NCI-H1930 (cell line): ENCODE data around the gene MYO1A.

ENCODE experiments used
- DNase-seq, 2 experiments: peaks; one replicate each; lab custom pipeline; 2025; lab: John Stamatoyannopoulos, UW

Gene MYO1A

GRCh38 chr12:57049890-57050289 lies at the start of gene MYO1A:
Gene MYO1A, minus strand, starts transcription at chr12:57050129. Its CDS starts 1,806 bp downstream, at chr12:57048323.
- no peak for DNase-seq

- no peak for DNase-seq
Observed at GRCh38 chr12:57099047-57099714, 49.3 kb upstream of the MYO1A start.

DNA sequence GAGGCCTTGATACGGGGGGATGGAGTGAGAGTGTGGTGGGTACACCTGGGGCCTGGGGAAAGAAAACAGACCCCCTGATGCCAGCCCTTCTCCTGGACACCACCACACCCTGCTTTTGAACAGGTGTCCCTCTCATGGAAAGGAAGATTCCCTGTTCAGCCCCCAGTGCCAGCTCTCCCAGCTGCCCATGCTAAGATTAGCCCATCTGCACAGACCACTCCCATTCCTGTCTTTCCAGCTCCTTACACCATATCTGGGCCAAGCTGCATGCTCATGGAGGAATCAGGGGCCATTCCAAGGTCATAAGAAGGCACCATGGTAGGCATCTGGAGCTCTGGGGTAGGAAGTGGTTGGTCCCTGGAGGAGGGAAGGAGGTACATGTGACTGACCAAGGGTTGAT lies 48.6 kb upstream of the MYO1A start:
- no peak for DNase-seq

DNA sequence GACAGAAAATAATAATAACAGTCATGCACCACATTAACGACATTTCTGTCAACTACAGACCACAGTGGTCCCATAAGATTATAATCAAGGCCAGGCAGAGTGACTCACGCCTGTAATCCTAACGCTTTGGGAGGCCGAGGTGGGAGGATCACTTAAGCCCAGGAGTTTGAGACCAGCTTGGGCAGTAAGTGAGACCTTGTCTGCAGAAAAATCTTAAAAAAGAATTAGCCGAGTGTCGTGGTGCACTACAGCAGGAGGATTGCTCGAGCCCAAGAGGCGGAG lies 47.6 kb upstream of the MYO1A start:
- no peak for DNase-seq

DNA sequence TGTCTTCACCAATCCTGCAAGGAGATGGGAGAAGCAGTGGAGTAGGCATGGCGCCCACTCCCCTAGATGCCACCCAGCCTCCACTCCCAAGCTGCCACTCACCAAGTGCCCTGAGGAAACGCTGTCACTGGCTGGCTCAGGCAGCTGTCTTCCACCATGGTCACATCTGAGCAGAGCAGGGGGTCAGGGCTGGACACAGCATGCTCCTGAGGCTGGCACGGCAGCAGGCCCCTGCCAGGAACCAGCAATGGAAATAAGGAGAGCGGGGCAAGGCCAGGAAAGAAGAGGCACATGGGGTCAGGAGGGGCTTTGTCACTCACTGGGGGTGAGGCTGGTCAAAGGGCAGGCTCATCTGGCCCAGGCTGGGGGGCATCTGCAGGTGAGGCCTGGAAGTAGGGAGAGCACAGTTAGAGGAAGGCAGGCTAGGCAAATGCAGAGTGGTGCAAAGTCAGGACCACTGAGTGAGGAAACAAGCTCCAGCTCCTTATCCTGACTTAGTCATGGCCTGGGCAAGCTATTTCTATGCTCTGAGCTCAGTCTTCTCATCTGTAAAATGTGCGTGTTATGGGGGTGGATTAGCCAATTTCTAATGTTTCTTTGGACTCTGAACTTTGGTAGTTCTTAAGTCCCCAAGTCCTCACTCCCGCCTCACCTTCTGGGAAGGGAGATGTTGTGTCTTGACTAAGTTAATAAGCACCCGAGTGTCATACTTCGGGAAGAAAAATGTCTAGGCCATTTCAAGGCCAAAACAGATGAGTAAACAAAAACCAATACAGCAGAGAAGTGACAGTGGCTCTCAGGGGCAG lies 47.0 kb upstream of the MYO1A start:
- DNase-seq: no peak

DNA sequence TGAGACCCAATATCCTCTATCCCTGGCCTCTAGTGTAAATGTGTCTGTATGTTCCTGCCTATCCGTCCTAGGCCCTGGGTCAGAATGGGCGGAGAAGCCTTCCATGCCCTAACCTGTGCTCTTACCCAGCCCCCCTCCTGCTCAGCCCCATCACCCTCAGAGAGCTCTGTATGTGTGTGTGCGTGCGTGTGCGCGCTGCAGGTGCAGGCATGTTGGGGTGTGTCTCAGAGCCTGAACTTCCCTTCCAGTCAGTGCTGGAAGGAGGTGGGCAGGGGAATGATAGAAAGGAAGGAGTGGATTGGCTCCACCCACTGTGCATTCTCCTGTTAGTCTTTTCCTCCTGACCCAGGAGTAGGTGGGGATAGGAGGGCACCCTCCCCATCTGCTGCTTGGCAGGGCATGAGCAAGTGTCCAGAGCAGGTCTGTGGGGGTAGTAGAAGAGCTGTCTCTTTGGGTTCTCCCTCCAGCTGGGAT lies 46.2 kb upstream of the MYO1A start:
- DNase-seq: no peak

- no peak for DNase-seq
Observed at GRCh38 chr12:57095440-57095839, 45.5 kb upstream of the MYO1A start.

DNA sequence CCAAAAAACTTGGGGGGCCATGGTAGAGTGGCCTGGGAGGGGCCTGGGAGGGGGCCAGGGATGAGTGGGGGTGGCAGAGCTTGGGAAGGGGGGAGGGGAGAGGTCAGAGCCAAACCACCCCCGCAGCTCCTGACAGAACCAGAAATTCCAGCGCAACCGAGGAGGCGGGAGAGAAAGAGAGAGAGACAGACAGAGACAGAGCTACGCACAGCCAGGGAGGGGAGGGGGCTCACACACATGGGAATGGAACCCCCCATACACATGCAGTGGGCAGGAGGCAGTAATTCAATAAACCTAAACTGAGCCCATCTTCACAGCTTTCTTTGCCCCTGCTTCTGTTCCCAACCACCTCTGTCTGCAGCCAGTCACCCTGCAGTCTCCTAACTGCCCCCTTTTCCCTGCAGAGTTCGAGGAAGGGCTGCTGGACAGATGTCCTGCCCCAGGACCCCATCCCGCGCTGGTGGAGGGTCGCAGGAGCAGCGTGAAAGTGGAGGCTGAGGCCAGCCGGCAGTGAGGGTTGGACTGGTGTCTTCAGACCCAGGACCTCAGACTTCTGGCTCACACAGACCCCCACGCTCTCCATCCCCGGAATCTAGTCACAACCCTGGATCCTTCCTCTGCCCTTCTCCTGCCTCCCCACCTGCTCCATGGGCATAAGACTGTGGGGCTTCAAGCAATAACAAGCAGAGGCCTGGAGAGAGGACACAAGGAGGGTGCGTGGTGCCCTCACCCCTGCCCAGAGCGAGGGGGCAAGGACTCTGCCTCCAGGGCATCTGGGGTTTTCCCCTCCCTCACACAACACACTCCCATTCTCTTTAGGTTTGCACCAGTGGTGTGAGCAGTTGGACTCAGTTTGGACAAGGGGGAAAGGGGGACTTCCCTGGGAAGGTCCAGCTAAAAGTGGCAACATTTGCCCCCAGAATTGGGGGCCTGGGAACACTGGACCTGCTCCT lies 44.6 kb upstream of the MYO1A start:
- no peak for DNase-seq

DNA sequence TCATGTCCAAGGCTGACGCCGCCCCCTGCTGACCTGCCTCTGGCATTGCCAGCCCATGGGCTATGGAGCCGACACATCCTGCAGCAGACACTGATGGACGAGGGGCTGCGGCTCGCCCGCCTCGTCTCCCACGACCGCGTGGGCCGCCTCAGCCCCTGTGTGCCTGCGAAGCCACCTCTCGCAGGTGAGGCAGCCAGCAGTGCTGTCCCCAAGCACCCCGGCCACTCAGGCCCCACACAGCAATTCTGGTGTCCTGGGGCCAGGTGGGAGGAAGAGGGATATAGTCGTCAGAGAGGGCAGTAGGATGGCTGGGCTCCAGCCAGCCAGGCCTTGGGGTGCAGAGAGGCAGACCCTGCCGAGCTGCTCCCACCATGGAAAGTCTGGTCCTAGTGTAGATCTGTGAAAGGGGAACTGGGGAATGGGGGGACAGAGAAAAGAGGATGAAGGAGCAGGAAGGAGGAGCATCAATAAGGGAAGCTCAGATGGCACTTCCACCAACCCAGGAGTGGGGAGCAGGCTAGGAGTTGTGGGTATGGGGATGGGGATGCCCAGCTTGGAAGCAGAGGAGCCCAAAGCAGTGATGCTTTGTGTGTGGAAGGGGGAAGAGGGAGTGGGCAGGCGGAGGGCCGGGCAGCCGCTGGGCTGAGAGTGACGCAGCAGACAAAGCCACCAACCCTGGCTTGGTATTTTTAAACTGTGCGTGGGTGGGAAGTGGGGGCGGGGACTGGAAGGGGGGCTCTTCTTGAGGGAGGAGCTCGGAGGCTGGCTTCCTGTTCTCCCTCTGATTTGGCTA lies 43.7 kb upstream of the MYO1A start:
- no peak for DNase-seq

DNA sequence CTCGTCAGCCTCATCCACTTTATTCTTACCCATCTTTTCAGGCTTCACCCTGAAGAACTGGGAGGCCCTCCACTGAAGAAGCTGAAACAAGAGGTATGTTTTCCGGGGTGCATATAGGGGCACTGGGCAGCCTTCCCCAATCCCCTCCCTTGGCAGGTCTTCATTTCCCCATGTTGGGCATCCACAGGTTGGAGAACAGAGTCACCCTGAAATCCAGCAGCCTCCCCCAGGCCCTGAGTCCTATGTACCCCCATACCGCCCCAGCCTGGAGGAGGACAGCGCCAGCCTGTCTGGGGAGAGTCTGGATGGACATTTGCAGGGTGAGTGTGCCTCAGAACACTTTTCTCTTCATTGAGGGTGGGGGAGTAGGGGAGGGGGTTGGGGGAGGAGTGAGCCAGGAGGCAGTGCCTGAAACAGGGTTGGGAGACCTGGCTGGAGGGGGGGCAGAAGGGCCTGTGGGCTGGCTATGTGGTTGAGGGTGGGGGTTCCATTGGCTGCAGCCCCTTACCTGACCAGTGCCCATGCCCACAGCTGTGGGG lies 43.0 kb upstream of the MYO1A start:
- DNase-seq: no peak

DNA sequence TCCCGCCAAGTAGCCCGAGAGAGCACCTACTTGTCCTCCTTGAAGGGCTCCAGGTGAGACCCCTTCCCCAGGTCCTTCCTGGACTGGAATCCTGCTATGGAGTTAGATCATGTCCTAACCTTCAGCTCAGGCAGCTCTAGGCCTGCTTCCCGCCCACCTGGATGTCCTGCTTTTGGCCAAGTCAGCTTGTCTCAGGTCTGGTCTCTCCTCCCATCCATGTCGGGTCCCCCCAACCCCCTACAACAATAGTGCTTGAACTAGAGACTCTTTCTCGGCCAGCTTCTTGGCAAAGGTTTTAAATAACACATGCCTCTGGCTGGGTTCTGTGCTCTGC lies 42.6 kb upstream of the MYO1A start:
- no peak for DNase-seq

GRCh38 chr12:57091638-57092528 lies 42.0 kb upstream of the MYO1A start:
- DNase-seq: no peak

DNA sequence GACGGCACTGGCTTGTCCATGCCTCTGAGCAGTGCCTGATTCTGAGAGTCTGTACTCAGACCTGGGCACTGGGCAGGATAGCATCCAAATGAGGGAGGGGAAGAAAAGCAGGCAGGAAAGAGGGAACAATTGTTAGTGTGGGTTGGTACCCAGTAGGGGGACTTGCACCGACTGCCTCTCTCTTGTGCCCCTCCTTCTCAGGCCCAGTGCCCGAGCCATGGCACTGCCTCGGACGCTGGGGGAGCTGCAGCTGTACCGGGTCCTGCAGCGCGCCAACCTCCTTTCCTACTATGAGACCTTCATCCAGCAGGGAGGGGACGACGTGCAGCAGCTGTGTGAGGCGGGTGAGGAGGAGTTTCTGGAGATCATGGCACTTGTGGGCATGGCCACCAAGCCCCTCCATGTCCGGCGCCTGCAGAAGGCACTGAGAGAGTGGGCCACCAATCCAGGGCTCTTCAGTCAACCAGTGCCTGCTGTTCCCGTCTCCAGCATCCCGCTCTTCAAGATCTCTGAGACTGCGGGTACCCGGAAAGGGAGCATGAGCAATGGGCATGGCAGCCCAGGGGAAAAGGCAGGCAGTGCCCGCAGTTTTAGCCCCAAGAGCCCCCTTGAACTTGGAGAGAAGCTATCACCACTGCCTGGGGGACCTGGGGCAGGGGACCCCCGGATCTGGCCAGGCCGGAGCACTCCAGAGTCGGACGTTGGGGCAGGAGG lies 41.2 kb upstream of the MYO1A start:
- DNase-seq: no peak

GRCh38 chr12:57090490-57090889 lies 40.6 kb upstream of the MYO1A start:
- no peak for DNase-seq

- no peak for DNase-seq
Observed at GRCh38 chr12:57089271-57090245, 39.6 kb upstream of the MYO1A start.

DNA sequence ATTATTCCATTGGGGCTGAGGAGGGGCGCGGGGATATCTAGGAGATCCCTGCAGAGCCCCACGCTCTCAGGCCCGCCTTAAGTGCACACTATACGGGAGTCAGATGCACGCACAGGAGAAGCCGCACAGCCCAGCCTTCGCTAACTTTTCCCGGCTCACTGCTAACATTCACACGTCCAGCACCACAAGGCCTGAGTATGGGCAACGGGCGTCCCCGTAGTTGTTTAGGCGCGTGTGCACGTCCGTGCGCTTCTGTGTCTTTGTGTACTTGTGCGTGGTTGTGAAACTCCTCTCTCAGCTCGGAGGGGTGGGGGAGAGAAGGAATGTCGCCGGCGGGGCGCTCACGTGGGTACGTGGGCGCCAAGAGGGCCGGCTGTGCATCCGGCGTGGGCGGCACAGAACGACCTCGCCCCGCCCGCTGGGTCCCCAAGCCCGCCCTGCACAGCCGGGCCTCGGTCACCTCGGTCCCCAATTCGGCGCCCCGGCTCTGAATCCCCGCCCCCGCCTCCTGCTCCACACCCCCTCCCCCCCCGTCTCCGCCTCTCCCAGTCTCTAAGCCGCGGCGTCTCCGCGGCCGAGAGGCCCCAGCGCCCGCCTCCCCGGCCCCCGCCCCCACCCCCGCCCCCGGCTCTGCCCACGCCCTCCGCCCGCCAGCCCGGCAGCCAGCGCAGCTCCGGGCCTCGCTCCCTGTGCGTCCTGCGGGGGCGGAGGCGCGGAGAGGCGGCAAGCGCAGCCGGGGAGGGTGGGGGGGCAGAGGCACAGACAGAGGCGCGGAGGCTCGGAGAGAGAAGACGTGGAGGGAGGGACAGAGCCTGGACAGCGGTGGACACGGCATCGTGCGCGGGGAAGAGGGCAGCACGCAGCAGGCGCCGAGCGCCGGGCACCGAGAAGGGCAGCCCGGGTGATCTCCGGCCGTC lies 38.7 kb upstream of the MYO1A start, which contains the start of gene NAB2:
TSS of gene NAB2 (plus strand) at position 761 of the 917 bp plus-strand sequence. CDS start 158 bp downstream, outside the sequence.
- peak; percentile 64 to 70 for DNase-seq

DNA sequence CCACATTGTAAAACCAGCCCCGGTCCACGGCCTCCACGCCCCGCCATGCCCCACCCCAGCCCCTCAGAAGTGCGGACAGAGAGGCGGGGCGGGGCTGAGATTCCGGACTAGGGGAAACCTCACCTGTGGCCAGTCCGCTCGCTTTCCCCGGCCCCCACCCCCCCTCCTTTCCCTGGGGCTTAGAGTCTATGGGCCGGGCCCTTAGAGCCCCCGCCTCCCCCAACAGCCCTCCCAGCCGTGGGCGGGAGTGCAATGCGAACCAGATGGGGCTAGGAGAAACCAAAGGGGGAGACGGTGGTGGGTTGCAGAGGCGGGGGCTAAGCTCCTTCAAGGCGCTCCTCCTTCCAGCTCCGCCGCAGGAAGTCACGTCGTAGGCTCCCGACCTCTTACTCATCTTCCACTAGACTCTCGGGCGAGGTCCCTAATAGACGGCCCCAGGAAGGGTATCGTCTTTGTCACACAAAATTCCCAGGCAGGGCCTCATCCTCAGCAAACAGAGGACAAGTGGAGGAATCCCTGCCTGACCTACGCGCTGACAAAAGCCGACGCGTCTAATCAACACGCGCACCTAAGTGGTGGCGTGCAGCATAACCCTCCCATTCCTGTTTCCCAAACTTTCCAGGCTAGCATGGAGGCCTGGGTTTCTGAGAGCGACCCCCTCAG lies 37.9 kb upstream of the MYO1A start:
- DNase-seq: peak in 1 of 2 experiments; percentile 10
